GM12892 (cell line): Measurements from ENCODE around the gene JPH3.

Experiments used
- POLR2A ChIP-seq: IDR thresholded peaks from 2 replicates; pipeline ENCODE4 v1.6.1; 2011; ENCODE audit warnings: low read depth, low read length, control low read depth
- POLR2AphosphoS5 ChIP-seq: IDR thresholded peaks from 2 replicates; pipeline ENCODE4 v1.6.1; 2011; ENCODE audit warnings: low read depth, low read length, control low read depth
- TAF1 ChIP-seq: IDR thresholded peaks from 2 replicates; pipeline ENCODE4 v1.6.1; 2011; ENCODE audit warnings: low read depth, mild to moderate bottlenecking, control low read depth, low read length, borderline replicate concordance

GRCh38 chr16:87618216-87618615 lies 15.9 kb downstream of the JPH3 start:
- TF ChIP-seq POLR2A = no peak
- TF ChIP-seq POLR2AphosphoS5 = no peak
- TF ChIP-seq TAF1 = no peak
